ENCODE data around the gene CDC14A.

- TF ChIP-seq CTCF (IDR thresholded peaks at IDR 0.05; ENCODE audit: insufficient read depth, low read length) (no peak), GABPA (IDR thresholded peaks at IDR 0.05; ENCODE audit: low read depth) (no peak)
Observed at GRCh38 chr1:100542285-100542684, 190.0 kb downstream of the CDC14A start.
